Vagina (tissue), 2 donors: Measurements from ENCODE around the gene ARHGEF28.

ENCODE experiments used
- CTCF ChIP-seq, 3 experiments: fragments of 450-650 bp in 2 of 3; fragments of 200-600 bp in 1 of 3; sonication (generic) in 1 of 3; IDR thresholded peaks; one replicate each; pipeline ENCODE4 v1.5.1; 2017 to 2019; ENCODE audit warnings: antibody characterized with exemption in 3 of 3, mild to moderate bottlenecking in 2 of 3, moderate library complexity in 2 of 3
- POLR2A ChIP-seq, 2 donors: fragments of 450-650 bp; IDR thresholded peaks; one replicate each; pipeline ENCODE4 v1.6.1; 2017; ENCODE audit warnings: antibody characterized with exemption in 2 of 2, mild to moderate bottlenecking in 2 of 2, moderate library complexity in 2 of 2
- POLR2AphosphoS5 ChIP-seq, 2 donors: sonication (generic); formaldehyde crosslinking; IDR thresholded peaks; one replicate each; pipeline ENCODE4 v1.9.0; 2017; ENCODE audit warnings: antibody characterized with exemption in 2 of 2, mild to moderate bottlenecking in 2 of 2, low read depth in 1 of 2; ENCODE audit not compliant: insufficient read depth in 1 of 2

- TF ChIP-seq CTCF (IDR thresholded peaks at IDR 0.05) (no peak), POLR2A (IDR thresholded peaks at IDR 0.05) (no peak), POLR2AphosphoS5 (IDR thresholded peaks at IDR 0.05; ENCODE audit: insufficient read depth in 1 of 2, low read depth in 1 of 2) (no peak)
Measured at GRCh38 chr5:73897893-73898292, 271.9 kb downstream of the ARHGEF28 start.
